HG03469 (cell line): Measurements from ENCODE around the gene CD53.
"Not testable (repeated sequence)": the region's sequence is repeated elsewhere in the genome, so short reads cannot be mapped to it uniquely, and the experiment has no call there.

Experiments
- ATAC-seq: cut with Tn5 transposase; IDR thresholded peaks from one replicate; pipeline ENCODE4 v1.9.1; 2021; ENCODE audit warnings: mild to moderate bottlenecking, moderate library complexity, moderate number of reproducible peaks; ENCODE audit not compliant: unreplicated experiment

Gene CD53

GRCh38 chr1:110914676-110915075 lies 41.7 kb downstream of the CD53 start:
- no peak for ATAC-seq

- ATAC-seq, result no peak
Observed at GRCh38 chr1:110915804-110916203, 42.9 kb downstream of the CD53 start.

DNA sequence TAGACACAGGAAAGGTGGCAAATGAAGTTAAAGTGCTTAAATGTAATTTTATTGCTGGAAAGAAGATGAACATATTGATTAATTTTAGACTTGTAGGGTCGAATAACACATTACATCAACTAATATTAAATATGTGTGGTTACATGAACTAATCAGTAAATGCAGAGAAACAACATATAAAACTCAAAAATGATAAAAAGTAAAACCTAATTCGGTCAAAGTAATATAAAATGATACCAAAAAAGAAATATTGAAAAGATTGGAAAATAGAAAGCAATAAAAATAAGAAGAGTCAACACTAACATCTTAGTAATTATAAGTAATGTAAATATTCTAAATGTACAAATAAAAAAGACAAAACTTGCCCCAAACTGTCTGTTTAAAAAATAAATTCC lies 43.3 kb downstream of the CD53 start:
- no peak for ATAC-seq

GRCh38 chr1:110916669-110917306 lies 43.8 kb downstream of the CD53 start:
- ATAC-seq, result no peak

DNA sequence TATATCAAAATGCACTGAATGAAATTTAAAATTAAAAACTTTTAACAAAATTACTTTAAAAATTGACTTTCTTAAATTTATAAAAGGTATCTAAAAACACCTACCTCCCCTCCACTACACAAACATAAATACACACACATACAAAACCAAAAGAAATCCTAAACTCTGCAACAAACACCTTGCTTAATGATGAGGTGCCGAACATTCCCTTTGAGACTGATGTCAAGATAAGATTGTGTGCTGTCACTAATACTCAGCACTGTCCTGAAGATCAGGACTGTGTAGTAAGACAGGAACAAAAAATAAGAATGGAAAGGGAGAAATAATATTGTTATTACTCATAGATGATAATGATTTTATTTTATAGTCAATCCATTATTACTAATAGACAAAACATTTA lies 45.1 kb downstream of the CD53 start:
- no peak for ATAC-seq

DNA sequence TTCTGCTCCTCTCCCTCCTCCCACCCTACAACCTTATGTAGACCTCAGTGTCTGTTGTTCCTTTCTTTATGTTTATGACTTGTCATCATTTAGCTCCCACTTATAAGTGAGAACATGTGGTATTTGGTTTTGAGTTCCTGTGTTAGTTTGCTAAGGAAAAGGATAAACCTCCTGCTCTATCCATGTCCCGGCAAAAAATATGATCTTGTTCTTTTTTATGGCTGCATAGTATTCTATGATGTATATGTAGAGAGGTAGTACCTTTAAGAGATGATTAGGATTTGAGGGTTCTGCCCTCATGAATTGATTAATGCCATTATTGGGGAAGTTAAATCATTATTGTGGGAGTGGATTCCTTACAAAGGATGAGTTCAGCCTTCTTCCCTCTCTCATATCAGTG lies 49.0 kb downstream of the CD53 start:
- ATAC-seq, result no peak

DNA sequence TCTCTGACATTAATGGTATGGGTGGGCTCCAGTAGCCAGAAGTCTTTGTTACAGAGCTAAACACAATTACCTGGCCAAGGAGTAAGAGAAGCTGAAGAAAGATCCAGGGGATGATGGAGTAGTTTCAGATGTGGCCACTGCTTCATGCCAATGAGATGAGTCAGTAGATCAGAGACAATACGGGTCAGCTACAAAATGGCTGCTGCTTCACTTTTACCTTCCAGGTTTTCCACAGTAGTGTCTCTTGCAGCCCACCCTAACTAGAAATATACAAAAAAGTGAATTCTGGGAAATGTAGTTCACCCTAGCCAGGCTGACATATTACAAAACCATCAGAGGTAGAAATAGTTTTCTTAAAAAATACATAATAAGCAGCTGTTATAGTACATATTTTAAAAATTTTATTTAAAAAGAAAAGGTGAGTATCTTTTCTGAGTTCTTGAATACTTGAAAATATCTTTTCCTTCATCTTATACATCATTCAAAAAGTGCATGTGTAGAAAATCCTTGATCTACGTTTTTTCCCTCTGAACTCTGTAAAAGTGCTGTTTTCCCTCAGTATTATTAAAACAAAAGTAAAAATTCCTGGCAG lies 54.6 kb downstream of the CD53 start:
- no peak for ATAC-seq

DNA sequence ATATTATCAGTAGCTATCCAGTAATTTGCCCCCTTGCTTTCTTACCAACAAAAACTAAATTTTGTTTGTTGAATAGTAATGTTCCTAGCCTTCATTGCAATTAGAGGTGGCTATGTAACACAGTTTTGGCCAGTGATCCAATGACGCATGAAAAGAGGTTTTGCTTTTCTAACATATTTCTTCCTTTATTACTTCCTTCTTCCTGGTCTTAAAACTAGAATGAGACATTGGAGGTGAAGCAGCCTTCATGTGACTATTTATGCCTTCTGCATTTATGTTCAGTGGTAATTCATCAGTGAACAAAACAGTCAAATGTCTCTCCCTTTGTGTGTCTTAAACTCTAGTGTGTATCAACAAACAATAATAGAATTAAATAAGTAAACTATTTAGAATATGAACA lies 55.2 kb downstream of the CD53 start:
- no peak for ATAC-seq

DNA sequence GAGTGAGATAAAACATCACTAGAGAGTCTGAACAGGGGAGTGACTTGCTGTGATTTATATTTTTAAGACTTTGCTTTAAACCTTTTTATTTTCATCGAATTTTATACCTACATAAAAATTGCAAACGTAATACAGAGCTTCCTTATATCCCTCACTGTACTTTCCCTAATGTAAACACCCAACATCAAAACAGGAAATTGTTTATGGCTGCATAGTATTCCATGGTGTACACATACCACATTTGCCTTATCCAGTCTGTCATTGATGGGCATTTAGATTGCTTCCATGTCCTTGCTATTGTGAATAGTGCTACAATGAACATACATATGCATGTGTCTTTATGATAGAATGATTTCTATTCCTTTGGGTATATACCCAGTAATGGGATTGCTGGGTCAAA lies 56.0 kb downstream of the CD53 start:
- no peak for ATAC-seq

GRCh38 chr1:110931097-110931496 lies 58.1 kb downstream of the CD53 start:
- not testable (repeated sequence) for ATAC-seq

- no peak for ATAC-seq
Observed at GRCh38 chr1:110936567-110936966, 63.6 kb downstream of the CD53 start.

GRCh38 chr1:110944806-110945205 lies 71.9 kb downstream of the CD53 start:
- ATAC-seq, result no peak

DNA sequence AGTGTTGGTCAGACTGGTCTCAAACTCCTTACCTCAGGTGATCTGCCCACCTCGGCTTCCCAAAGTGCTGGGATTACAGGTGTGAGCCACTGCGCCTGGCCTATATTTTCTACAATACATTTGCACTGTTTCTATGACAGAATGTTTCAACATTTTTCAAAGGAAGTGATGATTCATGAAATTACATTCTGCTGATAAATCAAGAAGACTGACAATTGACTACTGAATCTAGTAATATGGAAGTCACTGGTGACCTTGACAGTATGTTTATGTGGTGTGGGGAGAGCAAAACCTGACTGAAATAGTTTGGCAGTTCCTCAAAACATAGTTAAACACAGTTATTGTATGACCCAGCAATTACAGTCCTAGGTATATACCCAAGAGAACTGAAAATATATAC lies 72.7 kb downstream of the CD53 start:
- no peak for ATAC-seq

DNA sequence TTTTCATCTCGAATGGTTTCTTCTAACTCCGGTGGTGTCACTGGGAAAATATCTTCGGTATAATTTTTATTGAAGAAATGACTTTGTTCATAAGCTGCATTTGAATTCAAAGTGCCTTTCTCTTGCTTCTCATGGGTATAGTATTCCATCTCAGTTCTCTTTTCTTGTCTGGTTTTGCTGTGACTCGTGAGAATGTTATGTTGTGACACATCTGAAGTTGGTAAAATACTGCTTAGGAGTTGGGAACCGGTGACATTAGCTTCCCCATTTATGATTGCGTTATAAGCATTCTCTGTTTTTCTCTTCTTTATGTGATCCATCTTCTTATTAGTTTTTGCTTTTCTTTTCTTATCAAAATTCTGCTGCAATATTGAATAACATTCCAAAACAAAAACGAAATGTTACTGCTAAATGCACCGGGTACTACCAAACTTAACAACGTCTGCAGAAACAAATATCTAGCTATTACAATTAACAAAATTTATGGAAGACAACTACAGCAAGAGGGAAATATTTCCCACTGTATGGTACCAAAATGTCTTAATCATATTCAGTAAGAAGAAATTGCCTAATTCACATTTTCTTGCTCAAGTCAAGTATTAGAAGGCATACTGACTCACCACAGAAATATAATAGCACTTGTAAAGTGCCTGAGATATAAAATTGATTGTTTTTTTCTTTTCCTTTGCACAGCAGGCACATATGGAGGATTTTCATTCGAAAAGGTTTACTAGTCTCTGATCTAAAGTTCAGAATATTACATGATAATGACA lies 75.3 kb downstream of the CD53 start:
- ATAC-seq, result no peak
